ENCODE results near the gene NSUN6. TPM values are rescaled to one million over a fixed set of nuclear protein-coding genes. Genes with fewer than 3 reads are reported as not detected.

NSUN6 gene
- total and polyA plus RNA-seq, 11 donors, result 3.1 to 10.0 (median 7.5) TPM

DNA sequence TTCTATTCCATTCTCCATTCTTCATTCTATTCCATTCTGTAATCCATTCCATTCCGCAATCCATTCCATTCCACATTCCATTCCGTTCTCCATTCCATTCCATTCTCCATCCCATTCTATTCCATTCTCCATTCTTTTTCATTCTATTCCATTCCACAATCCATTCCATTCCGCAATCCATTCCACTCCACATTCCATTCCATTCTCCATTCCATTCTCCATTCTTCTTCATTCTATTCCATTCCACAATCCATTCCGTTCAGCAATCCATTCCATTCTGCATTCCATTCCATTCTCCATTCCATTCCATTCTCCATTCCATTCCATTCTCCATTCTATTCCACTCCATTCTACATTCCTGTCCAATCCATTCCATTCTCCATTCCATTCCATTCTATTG lies 85.2 kb downstream of the NSUN6 start:
- Histone ChIP-seq H3K27me3 (no peaks in the 10 kb centered on the region), H3K4me3 (no peak overlapping the region), H3K9me3 (peaks cover 0 to 54% (median 3%) of the 10 kb centered on the region in 12 donors), H3K36me3 (no peaks in the 10 kb centered on the region), H3K27ac (no peak overlapping the region), H3K4me1 (no peaks in the 10 kb centered on the region)
- 83 to 97% (median 87%) methylated on average over 4 of the region's 4 CpGs for WGBS, 4 donors
- no peak for TF ChIP-seq POLR2A (IDR thresholded peaks at IDR 0.05)
- TF ChIP-seq, protein P1, sequence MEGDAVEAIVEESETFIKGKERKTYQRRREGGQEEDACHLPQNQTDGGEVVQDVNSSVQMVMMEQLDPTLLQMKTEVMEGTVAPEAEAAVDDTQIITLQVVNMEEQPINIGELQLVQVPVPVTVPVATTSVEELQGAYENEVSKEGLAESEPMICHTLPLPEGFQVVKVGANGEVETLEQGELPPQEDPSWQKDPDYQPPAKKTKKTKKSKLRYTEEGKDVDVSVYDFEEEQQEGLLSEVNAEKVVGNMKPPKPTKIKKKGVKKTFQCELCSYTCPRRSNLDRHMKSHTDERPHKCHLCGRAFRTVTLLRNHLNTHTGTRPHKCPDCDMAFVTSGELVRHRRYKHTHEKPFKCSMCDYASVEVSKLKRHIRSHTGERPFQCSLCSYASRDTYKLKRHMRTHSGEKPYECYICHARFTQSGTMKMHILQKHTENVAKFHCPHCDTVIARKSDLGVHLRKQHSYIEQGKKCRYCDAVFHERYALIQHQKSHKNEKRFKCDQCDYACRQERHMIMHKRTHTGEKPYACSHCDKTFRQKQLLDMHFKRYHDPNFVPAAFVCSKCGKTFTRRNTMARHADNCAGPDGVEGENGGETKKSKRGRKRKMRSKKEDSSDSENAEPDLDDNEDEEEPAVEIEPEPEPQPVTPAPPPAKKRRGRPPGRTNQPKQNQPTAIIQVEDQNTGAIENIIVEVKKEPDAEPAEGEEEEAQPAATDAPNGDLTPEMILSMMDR (IDR thresholded peaks at IDR 0.05), result no peak
- intact Hi-C loops (cut with DNase I), result no loop called here
- DNase-seq, result no peak
- ATAC-seq, result no peak

DNA sequence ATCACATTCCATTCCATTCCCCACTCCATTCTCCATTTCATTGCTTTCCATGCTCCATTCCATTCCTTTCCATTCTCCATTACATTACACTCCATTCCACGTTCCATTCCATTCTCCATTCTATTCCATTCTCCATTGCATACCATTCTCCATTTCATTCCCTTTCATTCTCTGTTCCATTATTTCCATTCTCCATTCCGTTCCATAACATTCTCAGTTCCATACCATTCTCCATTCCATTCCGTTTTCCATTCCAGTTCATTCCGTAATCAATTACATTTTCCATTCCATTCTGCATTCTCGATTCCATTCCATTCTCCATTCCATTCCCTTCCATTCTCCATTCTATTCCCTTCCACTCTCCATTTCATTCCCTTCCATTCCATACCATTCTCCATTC lies 86.4 kb downstream of the NSUN6 start:
- TF ChIP-seq, protein P1 (IDR thresholded peaks at IDR 0.05), result no peak
- no peak for TF ChIP-seq POLR2A (IDR thresholded peaks at IDR 0.05)
- DNase-seq (no peak), ATAC-seq (no peak)
- Histone ChIP-seq H3K27ac (no peak overlapping the region), H3K27me3 (no peaks in the 10 kb centered on the region), H3K36me3 (peaks cover 0 to 7% (median 0%) of the 10 kb centered on the region in 9 donors), H3K9me3 (peaks cover 0 to 56% (median 3%) of the 10 kb centered on the region in 12 donors), H3K4me3 (no peak overlapping the region), H3K4me1 (no peaks in the 10 kb centered on the region)
- 95 to 98% (median 97%) methylated on average over 5 of the region's 5 CpGs for WGBS, 4 donors
- intact Hi-C loops (cut with DNase I), result no loop called here

DNA sequence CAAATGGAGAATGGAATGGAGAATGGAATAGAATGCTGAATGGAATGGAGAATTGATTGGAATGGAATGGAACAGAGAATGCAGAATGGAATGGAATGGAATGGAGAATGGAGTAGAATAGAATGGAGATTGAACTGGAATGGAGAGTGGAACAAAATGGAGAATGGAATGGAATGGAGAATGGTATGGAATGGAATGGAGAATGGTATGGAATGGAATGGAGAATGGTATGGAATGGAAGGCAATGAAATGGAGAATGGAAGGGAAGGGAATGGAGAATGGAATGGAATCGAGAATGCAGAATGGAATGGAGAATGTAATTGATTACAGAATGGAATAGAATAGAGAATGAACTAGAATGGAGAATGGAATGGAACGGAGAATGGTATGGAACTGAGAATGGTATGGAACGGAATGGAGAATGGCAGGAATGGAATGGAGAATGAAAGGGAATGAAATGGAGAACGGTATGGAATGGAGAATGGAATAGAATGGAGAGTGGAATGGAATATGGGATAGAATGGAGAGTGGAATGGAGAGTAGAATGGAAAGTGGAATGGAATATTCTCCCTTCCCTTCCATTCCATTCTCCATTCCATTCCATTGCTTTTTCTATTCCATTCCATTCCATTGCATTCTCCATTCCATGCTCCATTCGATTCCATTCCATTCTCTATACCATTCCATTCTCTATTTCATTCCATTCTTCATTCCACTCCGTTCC lies 88.2 kb downstream of the NSUN6 start:
- DNase-seq (no peak), ATAC-seq (no peak)
- TF ChIP-seq, protein P1 (IDR thresholded peaks at IDR 0.05), result no peak
- TF ChIP-seq POLR2A (IDR thresholded peaks at IDR 0.05), result no peak
- Histone ChIP-seq H3K4me1 (no peaks in the 10 kb centered on the region), H3K27me3 (no peaks in the 10 kb centered on the region), H3K4me3 (no peak overlapping the region), H3K9me3 (peaks cover 0 to 72% (median 3%) of the 10 kb centered on the region in 12 donors), H3K27ac (no peak overlapping the region), H3K36me3 (peaks cover 0 to 20% (median 0%) of the 10 kb centered on the region in 9 donors)
- 94 to 98% (median 97%) methylated on average over 6 of the region's 6 CpGs for WGBS, 4 donors
- intact Hi-C loops (cut with DNase I), result no loop called here

DNA sequence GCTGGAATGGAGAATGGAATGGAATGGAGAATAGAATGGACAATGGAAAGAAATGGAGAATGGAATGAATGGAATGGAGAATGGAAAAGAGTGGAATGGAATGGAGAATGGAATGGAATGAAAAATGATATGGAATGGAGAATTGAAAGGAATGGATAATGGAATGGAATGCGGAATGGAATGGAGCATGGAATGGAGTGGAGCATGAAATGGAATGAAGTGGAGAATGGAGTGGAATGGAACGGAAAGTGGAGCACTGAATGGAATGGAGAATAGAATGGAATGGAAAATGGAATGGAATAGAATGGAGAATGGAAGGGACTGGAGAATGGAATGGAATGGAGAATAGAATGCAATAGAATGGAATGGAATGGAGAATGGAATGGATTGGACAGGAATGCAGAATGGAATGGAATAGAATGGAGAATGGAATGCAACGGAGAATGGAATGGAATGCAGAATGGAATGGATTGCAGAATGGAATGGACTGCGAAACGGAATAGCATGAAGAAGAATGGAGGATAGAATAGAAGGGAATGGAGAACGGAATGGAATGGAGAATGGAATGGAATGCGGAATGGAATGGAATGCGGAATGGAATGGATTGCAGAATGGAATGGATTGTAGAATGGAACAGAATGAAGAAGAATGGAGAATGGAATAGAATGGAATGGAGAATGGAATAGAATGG lies 89.4 kb downstream of the NSUN6 start:
- ATAC-seq (no peak), DNase-seq (no peak)
- WGBS, 4 donors, result 92 to 98% (median 95%) methylated on average over 8 of the region's 8 CpGs
- Histone ChIP-seq H3K4me3 (no peak overlapping the region), H3K36me3 (peaks cover 0 to 30% (median 0%) of the 10 kb centered on the region in 9 donors), H3K27ac (no peak overlapping the region), H3K4me1 (no peaks in the 10 kb centered on the region), H3K9me3 (peaks cover 0 to 68% (median 3%) of the 10 kb centered on the region in 12 donors), H3K27me3 (no peaks in the 10 kb centered on the region)
- intact Hi-C loops (cut with DNase I), result no loop called here
- no peak for TF ChIP-seq POLR2A (IDR thresholded peaks at IDR 0.05)
- TF ChIP-seq, protein P1 (IDR thresholded peaks at IDR 0.05), result no peak

Data from heart left ventricle (tissue), 16 donors.